Myometrial cell (primary cell): ENCODE data around the gene KRT222. TPM values are rescaled to one million over a fixed set of nuclear protein-coding genes. Genes with fewer than 3 reads are reported as not detected.

Experiments
- total RNA-seq: library from RNA; depleted of rRNA; stranded (reverse); fragments of >200 nt; gene quantifications from 2 replicates; pipeline ENCODE4 v1.2.3, GENCODE V29; 2015

The KRT222 gene
- not detected in 2 replicates for total RNA-seq

DNA sequence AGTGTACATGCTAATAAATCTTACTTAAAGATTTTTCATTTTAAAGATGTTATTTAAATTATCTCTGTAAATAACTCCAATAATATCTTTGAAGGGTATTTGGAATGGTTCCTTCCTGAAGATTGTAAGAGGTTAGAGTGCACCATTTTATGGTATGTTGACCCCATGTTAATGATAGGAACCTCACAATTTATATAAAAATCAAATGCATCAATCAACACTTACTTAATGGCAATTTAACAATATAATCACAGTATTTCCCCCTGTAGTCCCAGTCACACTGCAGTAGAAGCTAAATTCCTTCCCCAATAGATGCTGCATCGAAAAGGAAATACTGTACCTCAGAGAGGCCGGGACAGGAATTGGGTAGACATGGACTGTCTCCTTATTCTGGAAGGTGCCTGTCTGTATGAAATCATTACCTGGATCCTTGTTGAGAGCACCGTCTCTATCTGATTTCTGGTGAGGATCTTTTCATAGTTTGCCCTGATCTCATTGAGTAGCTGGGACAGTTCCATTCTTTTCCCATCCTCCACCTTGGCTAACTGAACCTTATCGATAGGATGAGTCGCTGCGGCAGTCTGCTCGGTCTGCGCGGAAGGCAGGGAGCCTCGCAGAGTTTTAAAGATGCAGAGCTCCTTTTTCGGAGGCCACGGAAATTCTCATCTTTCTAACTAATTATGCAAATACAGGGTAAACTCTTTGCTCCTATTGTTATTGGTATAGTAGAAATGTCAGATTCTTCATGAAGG is at the start of gene KRT222:
TSS of gene KRT222 (minus strand) at position 596 of the 752 bp plus-strand sequence. CDS start at position 518, 78 bp downstream.

GRCh38 chr17:40703652-40704051 is 38.7 kb upstream of the KRT222 start, which contains the start of gene KRT24:
TSS of gene KRT24 (minus strand) at chr17:40703752. CDS start at chr17:40703693, 59 bp downstream.

DNA sequence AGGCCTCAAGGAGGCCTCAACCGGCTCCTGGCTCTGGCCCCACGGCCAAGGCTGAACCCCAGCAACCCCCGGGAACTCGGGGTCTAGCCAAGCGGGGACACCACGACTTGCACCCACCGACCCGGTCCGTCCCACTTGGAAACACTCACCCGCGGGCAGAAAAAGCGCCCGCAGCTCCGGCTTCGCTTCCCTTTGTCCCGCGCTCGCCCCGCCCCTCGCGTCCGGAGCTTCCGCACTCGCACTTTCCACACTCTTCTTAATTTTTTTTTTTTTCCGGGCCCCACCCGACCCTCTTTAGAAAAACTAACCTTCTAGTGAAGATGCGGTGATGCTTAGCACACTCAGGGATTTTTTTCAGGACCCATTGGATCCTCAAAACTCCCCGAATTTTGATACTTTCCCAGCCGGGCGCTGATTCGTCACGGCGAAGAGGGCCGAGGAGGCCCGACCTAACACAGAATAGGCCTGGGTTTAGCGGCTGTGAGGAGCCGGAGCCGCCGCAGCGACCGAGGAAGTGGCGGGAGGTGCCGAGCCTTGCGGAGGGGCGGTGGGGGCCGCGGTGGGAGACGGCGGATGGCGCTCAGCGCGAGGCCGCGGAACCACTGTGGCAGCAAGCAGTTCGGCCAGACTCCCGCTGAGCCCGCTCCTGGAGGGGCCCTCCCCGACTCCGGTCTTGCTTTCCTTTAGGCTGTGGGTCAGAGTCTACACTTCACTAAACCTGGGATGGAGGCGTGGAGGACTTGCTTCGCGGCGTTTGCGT is 17.2 kb downstream of the KRT222 start, which contains the start of gene SMARCE1:
TSS of gene SMARCE1 (minus strand) at position 195 of the 760 bp plus-strand sequence. CDS start 2,016 bp downstream, outside the sequence.

Other genes with a start within 250 kb of the KRT222 start
- gene TOP2A, start 247.3 kb downstream of the KRT222 start, total RNA-seq, result 82.5 and 96.1 TPM in 2 replicates
- 306 and 313 TPM in 2 replicates for gene IGFBP4, start 221.7 kb downstream of the KRT222 start, total RNA-seq
- under 0.01 TPM in 2 replicates for gene TNS4, start 163.6 kb downstream of the KRT222 start, total RNA-seq
- not detected in 2 replicates for gene CCR7, start 99.7 kb downstream of the KRT222 start, total RNA-seq
- 57.9 and 68.8 TPM in 2 replicates for gene SMARCE1, start 17.4 kb downstream of the KRT222 start, total RNA-seq
- gene KRT24, start 38.6 kb upstream of the KRT222 start, total RNA-seq, result not detected in 2 replicates
- gene KRT25, start 90.2 kb upstream of the KRT222 start, total RNA-seq, result not detected in 2 replicates
- gene KRT26, start 107.0 kb upstream of the KRT222 start, total RNA-seq, result not detected in 2 replicates
- gene KRT27, start 117.4 kb upstream of the KRT222 start, total RNA-seq, result not detected in 2 replicates
- gene KRT28, start 134.8 kb upstream of the KRT222 start, total RNA-seq, result not detected in 2 replicates
- 14.4 and 20.9 TPM in 2 replicates for gene KRT10, start 157.4 kb upstream of the KRT222 start, total RNA-seq
- under 0.01 TPM in 1 of 2 replicates, not detected in the other for gene KRT12, start 202.0 kb upstream of the KRT222 start, total RNA-seq
- not detected in 2 replicates for gene KRT20, start 220.1 kb upstream of the KRT222 start, total RNA-seq